Naive B cell (primary cell): ENCODE data around the gene SEC14L6. TPM values are rescaled to one million over a fixed set of nuclear protein-coding genes. Genes with fewer than 3 reads are reported as not detected.

Source experiments
- ATAC-seq, 2 donors: fragments of 150-1000 bp; cut with Tn5 transposase; 2 replicates each; pipeline ENCODE4 v1.10.0; 2021; ENCODE audit warnings: low read depth in 2 of 2, mild to moderate bottlenecking in 2 of 2, moderate library complexity in 2 of 2
- DNase-seq: peaks from one replicate; pipeline ENCODE4 v3.0.0; 2022
- H3K27ac Mint-ChIP-seq, 6 donors: one replicate each; pipeline ENCODE4 v1.8.0; 2020 to 2022; ENCODE audit warnings: mild to moderate bottlenecking in 6 of 6, mixed read lengths in 6 of 6, moderate library complexity in 5 of 6, inconsistent platforms in 2 of 6
- H3K27me3 Mint-ChIP-seq, 3 donors: one replicate each; pipeline ENCODE4 v1.8.0; 2021 to 2022; ENCODE audit warnings: mixed read lengths in 3 of 3, mild to moderate bottlenecking in 1 of 3
- H3K36me3 Mint-ChIP-seq, 2 donors: one replicate each; pipeline ENCODE4 v1.8.0; 2020 to 2022; ENCODE audit warnings: mixed read lengths in 2 of 2, inconsistent platforms in 1 of 2, mild to moderate bottlenecking in 1 of 2
- H3K4me1 Mint-ChIP-seq, 3 donors: one replicate each; pipeline ENCODE4 v1.8.0; 2020 to 2022; ENCODE audit warnings: mixed read lengths in 3 of 3, inconsistent platforms in 1 of 3, mild to moderate bottlenecking in 1 of 3, moderate library complexity in 1 of 3
- H3K4me3 Mint-ChIP-seq, 8 donors: one replicate each; pipeline ENCODE4 v1.8.0; 2020 to 2022; ENCODE audit warnings: mild to moderate bottlenecking in 8 of 8, mixed read lengths in 8 of 8, moderate library complexity in 8 of 8, inconsistent platforms in 2 of 8
- H3K9me3 Mint-ChIP-seq, 7 donors: one replicate each; pipeline ENCODE4 v1.8.0; 2020 to 2022; ENCODE audit warnings: mixed read lengths in 7 of 7, mild to moderate bottlenecking in 5 of 7, inconsistent platforms in 2 of 7, moderate library complexity in 1 of 7
- polyA plus RNA-seq, 6 donors: library from polyadenylated mRNA; unstranded; fragments of 300-500 nt; fragmentation: Illumina TruSeq; gene quantifications; one replicate each; pipeline ENCODE4 v1.2.3, GENCODE V29; 2021; ENCODE audit warnings: low read depth in 6 of 6

SEC14L6 gene
- polyA plus RNA-seq, 6 donors from 2014 or later, result not detected

- peaks cover 13 to 28% (median 19%) of the 10 kb centered on the region in 3 donors for H3K27me3 Mint-ChIP-seq
- no peak overlapping the region for H3K27ac Mint-ChIP-seq
- H3K4me3 Mint-ChIP-seq, result peak overlapping the region in 2 of 8 donors; percentile 3 to 6
- H3K9me3 Mint-ChIP-seq, result peaks cover 0 to 24% (median 3%) of the 10 kb centered on the region in 7 donors
- H3K36me3 Mint-ChIP-seq, result no peaks in the 10 kb centered on the region
- no peak for DNase-seq
- H3K4me1 Mint-ChIP-seq, result no peaks in the 10 kb centered on the region
- ATAC-seq, result no peak
Observed at GRCh38 chr22:30513462-30513861, 33.1 kb downstream of the SEC14L6 start.

- peaks cover 0 to 24% (median 3%) of the 10 kb centered on the region in 7 donors for H3K9me3 Mint-ChIP-seq
- no peak for DNase-seq
- no peaks in the 10 kb centered on the region for H3K4me1 Mint-ChIP-seq
- H3K4me3 Mint-ChIP-seq, result no peak overlapping the region
- peaks cover 11 to 30% (median 24%) of the 10 kb centered on the region in 3 donors for H3K27me3 Mint-ChIP-seq
- H3K36me3 Mint-ChIP-seq, result no peaks in the 10 kb centered on the region
- ATAC-seq, result no peak
- H3K27ac Mint-ChIP-seq, result no peak overlapping the region
Observed at GRCh38 chr22:30511911-30512310, 34.6 kb downstream of the SEC14L6 start.

- DNase-seq (no peak), ATAC-seq (no peak)
- Mint-ChIP-seq H3K27ac (no peak overlapping the region), H3K36me3 (no peaks in the 10 kb centered on the region), H3K9me3 (peaks cover 0 to 24% (median 3%) of the 10 kb centered on the region in 7 donors), H3K4me1 (no peaks in the 10 kb centered on the region), H3K4me3 (no peak overlapping the region), H3K27me3 (peaks cover 9 to 33% (median 30%) of the 10 kb centered on the region in 3 donors)
Observed at GRCh38 chr22:30511109-30511508, 35.4 kb downstream of the SEC14L6 start.

GRCh38 chr22:30508216-30508615, 38.3 kb downstream of the SEC14L6 start:
- ATAC-seq, result no peak
- Mint-ChIP-seq H3K36me3 (no peaks in the 10 kb centered on the region), H3K4me3 (no peak overlapping the region), H3K27ac (no peak overlapping the region), H3K27me3 (peaks cover 15 to 46% (median 33%) of the 10 kb centered on the region in 3 donors), H3K4me1 (no peaks in the 10 kb centered on the region), H3K9me3 (peaks cover 0 to 21% (median 2%) of the 10 kb centered on the region in 7 donors)
- no peak for DNase-seq

- peaks cover 14 to 52% (median 34%) of the 10 kb centered on the region in 3 donors for H3K27me3 Mint-ChIP-seq
- ATAC-seq (no peak), DNase-seq (no peak)
- no peaks in the 10 kb centered on the region for H3K36me3 Mint-ChIP-seq
- H3K27ac Mint-ChIP-seq, result no peak overlapping the region
- H3K4me3 Mint-ChIP-seq, result no peak overlapping the region
- no peaks in the 10 kb centered on the region for H3K4me1 Mint-ChIP-seq
- H3K9me3 Mint-ChIP-seq, result peaks cover 0 to 19% (median 2%) of the 10 kb centered on the region in 7 donors
Observed at GRCh38 chr22:30507670-30508069, 38.9 kb downstream of the SEC14L6 start.

- Mint-ChIP-seq H3K4me1 (no peaks in the 10 kb centered on the region), H3K9me3 (peaks cover 0 to 12% (median 0%) of the 10 kb centered on the region in 7 donors), H3K27ac (no peak overlapping the region), H3K27me3 (peaks cover 19 to 59% (median 34%) of the 10 kb centered on the region in 3 donors), H3K36me3 (no peaks in the 10 kb centered on the region), H3K4me3 (peak overlapping the region in 1 of 8 donors; percentile 29)
- no peak for ATAC-seq
- DNase-seq, result no peak
Observed at GRCh38 chr22:30506507-30506968, 40.0 kb downstream of the SEC14L6 start.

GRCh38 chr22:30503551-30503950, 43.0 kb downstream of the SEC14L6 start:
- no peaks in the 10 kb centered on the region for H3K4me1 Mint-ChIP-seq
- H3K27me3 Mint-ChIP-seq, result peaks cover 20 to 58% (median 34%) of the 10 kb centered on the region in 3 donors
- no peaks in the 10 kb centered on the region for H3K36me3 Mint-ChIP-seq
- no peak overlapping the region for H3K27ac Mint-ChIP-seq
- ATAC-seq, result no peak
- peaks cover 0 to under 1% (median 0%) of the 10 kb centered on the region in 7 donors for H3K9me3 Mint-ChIP-seq
- H3K4me3 Mint-ChIP-seq, result no peak overlapping the region
- DNase-seq, result no peak

- Mint-ChIP-seq H3K9me3 (peaks cover 0 to 3% (median 0%) of the 10 kb centered on the region in 7 donors), H3K27me3 (peaks cover 25 to 63% (median 34%) of the 10 kb centered on the region in 3 donors)
- ATAC-seq, result no peak
Observed at GRCh38 chr22:30502911-30503310, 43.6 kb downstream of the SEC14L6 start.

GRCh38 chr22:30502153-30502552, 44.4 kb downstream of the SEC14L6 start:
- Mint-ChIP-seq H3K27ac (no peak overlapping the region), H3K4me1 (no peaks in the 10 kb centered on the region)
- no peak for DNase-seq

More at GRCh38 chr22:30502911-30503310, 43.6 kb downstream of the SEC14L6 start:
- DNase-seq, result no peak
- H3K4me1 Mint-ChIP-seq, result no peaks in the 10 kb centered on the region
- H3K36me3 Mint-ChIP-seq, result no peaks in the 10 kb centered on the region
- no peak overlapping the region for H3K27ac Mint-ChIP-seq
- H3K4me3 Mint-ChIP-seq, result no peak overlapping the region

GRCh38 chr22:30500628-30501027, 45.9 kb downstream of the SEC14L6 start:
- no peak overlapping the region for H3K27ac Mint-ChIP-seq
- no peak overlapping the region for H3K4me3 Mint-ChIP-seq
- H3K9me3 Mint-ChIP-seq, result peaks cover 0 to 3% (median 0%) of the 10 kb centered on the region in 7 donors
- no peaks in the 10 kb centered on the region for H3K4me1 Mint-ChIP-seq
- H3K27me3 Mint-ChIP-seq, result peaks cover 22 to 53% (median 23%) of the 10 kb centered on the region in 3 donors
- no peaks in the 10 kb centered on the region for H3K36me3 Mint-ChIP-seq
- ATAC-seq (no peak), DNase-seq (no peak)

More at GRCh38 chr22:30502153-30502552, 44.4 kb downstream of the SEC14L6 start:
- Mint-ChIP-seq H3K4me3 (no peak overlapping the region), H3K9me3 (peaks cover 0 to 3% (median 0%) of the 10 kb centered on the region in 7 donors), H3K36me3 (no peaks in the 10 kb centered on the region), H3K27me3 (peaks cover 28 to 61% (median 32%) of the 10 kb centered on the region in 3 donors)
- ATAC-seq, result no peak

GRCh38 chr22:30497466-30498150, 48.9 kb downstream of the SEC14L6 start:
- peaks cover 0 to 5% (median 0%) of the 10 kb centered on the region in 7 donors for H3K9me3 Mint-ChIP-seq
- peaks cover 15 to 44% (median 20%) of the 10 kb centered on the region in 3 donors for H3K27me3 Mint-ChIP-seq
- no peak overlapping the region for H3K4me3 Mint-ChIP-seq
- no peak overlapping the region for H3K27ac Mint-ChIP-seq
- ATAC-seq, result no peak
- no peaks in the 10 kb centered on the region for H3K4me1 Mint-ChIP-seq
- no peak for DNase-seq
- H3K36me3 Mint-ChIP-seq, result no peaks in the 10 kb centered on the region

- Mint-ChIP-seq H3K27me3 (peaks cover 16 to 55% (median 25%) of the 10 kb centered on the region in 3 donors), H3K4me1 (no peaks in the 10 kb centered on the region), H3K9me3 (peaks cover 0 to 5% (median 0%) of the 10 kb centered on the region in 7 donors), H3K4me3 (no peak overlapping the region), H3K27ac (peak overlapping the region in 1 of 6 donors; percentile 56), H3K36me3 (no peaks in the 10 kb centered on the region)
- DNase-seq, result no peak
- ATAC-seq, result no peak
Observed at GRCh38 chr22:30495041-30495784, 51.3 kb downstream of the SEC14L6 start.

- Mint-ChIP-seq H3K36me3 (no peaks in the 10 kb centered on the region), H3K27ac (no peak overlapping the region), H3K9me3 (peaks cover 0 to 5% (median 0%) of the 10 kb centered on the region in 7 donors), H3K4me1 (no peaks in the 10 kb centered on the region), H3K27me3 (peaks cover 7 to 47% (median 25%) of the 10 kb centered on the region in 3 donors), H3K4me3 (no peak overlapping the region)
- no peak for ATAC-seq
- DNase-seq, result no peak
Observed at GRCh38 chr22:30492144-30492543, 54.4 kb downstream of the SEC14L6 start.
